SU-DHL-6 (cell line): ENCODE data around the gene MTHFSD.

Source experiments
- EZH2phosphoT487 ChIP-seq: fragments of 200-600 bp; sonication (generic), shearing (Covaris generic); conservative IDR thresholded peaks from 2 replicates; pipeline ENCODE4 v1.6.1; 2018; ENCODE audit warnings: mild to moderate bottlenecking, antibody characterized with exemption, low read length, moderate library complexity, mixed read lengths
- TF ChIP-seq, protein P1 (sequence below): fragments of 200-600 bp; sonication (generic); IDR thresholded peaks from one replicate; pipeline ENCODE4 v1.5.1; 2017; ENCODE audit warnings: antibody characterized with exemption, mild to moderate bottlenecking, low read length, moderate library complexity; ENCODE audit not compliant: insufficient read depth, poor library complexity, severe bottlenecking

DNA sequence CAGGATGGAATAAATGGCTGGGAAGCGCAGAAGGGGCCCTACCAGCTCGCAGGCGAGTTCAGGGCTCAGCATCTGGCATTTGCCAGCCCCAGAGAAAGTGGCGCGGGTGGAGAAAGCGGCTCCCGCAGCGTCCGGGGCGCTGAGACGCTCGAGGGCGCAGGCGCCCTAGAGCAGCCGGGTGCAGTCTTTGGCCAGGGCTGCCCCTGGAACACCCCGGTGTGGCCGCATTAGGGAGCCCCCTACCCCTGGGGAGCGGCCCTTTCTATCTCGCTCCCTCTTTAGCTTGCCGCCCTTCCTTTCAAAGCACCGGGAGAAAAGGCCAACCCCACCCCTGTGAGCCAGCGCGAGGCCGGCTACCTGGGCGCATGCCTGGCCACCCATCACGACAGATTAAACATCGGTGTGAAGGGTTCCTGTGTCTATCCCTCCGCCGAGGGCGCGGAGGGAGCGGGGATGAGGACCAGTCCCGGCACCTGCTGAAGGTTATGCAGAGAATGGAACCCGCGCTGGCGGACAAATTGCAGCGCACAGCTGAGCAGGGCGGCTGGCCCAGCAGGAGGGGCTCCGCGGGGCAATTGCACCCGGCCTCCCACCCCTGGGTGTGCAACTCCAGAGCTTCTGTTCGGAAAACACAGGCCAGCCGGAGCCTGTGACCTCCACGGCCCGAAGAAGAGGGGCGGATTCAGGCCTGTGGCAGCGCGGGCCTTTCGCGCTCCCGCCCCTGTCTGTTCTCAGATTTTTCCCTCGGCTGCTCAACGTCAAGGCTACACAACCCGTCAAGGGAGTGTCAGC lies 60.3 kb downstream of the MTHFSD start:
- TF ChIP-seq, protein P1, sequence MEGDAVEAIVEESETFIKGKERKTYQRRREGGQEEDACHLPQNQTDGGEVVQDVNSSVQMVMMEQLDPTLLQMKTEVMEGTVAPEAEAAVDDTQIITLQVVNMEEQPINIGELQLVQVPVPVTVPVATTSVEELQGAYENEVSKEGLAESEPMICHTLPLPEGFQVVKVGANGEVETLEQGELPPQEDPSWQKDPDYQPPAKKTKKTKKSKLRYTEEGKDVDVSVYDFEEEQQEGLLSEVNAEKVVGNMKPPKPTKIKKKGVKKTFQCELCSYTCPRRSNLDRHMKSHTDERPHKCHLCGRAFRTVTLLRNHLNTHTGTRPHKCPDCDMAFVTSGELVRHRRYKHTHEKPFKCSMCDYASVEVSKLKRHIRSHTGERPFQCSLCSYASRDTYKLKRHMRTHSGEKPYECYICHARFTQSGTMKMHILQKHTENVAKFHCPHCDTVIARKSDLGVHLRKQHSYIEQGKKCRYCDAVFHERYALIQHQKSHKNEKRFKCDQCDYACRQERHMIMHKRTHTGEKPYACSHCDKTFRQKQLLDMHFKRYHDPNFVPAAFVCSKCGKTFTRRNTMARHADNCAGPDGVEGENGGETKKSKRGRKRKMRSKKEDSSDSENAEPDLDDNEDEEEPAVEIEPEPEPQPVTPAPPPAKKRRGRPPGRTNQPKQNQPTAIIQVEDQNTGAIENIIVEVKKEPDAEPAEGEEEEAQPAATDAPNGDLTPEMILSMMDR: no peak
- no peak for TF ChIP-seq EZH2phosphoT487
